ENCODE measurements around the gene C3orf18.

DNA sequence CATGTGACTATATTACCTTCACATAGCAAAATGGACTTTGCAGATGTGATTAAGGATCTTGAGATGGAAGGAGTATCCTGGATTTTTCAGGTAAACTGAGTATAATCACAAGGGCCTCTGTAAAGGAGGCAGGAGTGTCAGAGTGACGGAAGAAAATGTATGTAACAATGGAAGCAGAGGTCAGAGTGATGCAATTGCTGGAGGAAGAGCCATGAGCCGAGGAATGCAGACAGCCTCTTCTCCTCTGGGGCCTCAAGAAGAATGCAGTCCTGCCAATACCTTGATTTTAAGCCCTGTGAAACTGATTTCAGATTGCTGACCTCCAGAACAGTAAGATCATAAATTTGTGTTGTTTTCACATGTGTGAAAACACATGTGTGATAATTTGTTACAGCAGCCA is 16.8 kb upstream of the C3orf18 start:
- TF ChIP-seq, protein P1, sequence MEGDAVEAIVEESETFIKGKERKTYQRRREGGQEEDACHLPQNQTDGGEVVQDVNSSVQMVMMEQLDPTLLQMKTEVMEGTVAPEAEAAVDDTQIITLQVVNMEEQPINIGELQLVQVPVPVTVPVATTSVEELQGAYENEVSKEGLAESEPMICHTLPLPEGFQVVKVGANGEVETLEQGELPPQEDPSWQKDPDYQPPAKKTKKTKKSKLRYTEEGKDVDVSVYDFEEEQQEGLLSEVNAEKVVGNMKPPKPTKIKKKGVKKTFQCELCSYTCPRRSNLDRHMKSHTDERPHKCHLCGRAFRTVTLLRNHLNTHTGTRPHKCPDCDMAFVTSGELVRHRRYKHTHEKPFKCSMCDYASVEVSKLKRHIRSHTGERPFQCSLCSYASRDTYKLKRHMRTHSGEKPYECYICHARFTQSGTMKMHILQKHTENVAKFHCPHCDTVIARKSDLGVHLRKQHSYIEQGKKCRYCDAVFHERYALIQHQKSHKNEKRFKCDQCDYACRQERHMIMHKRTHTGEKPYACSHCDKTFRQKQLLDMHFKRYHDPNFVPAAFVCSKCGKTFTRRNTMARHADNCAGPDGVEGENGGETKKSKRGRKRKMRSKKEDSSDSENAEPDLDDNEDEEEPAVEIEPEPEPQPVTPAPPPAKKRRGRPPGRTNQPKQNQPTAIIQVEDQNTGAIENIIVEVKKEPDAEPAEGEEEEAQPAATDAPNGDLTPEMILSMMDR (IDR thresholded peaks at IDR 0.05 in 4 of 5, conservative IDR thresholded peaks at IDR 0.05 in 1 of 5) = no peak
- TF ChIP-seq POLR2A (IDR thresholded peaks at IDR 0.05) = no peak
